HG03095 (cell line): ENCODE measurements around the gene UBE2D4.
"Not testable (repeated sequence)": the region's sequence is repeated elsewhere in the genome, so short reads cannot be mapped to it uniquely, and the experiment has no call there.

Experiments used
- ATAC-seq: cut with Tn5 transposase; IDR thresholded peaks from one replicate; pipeline ENCODE4 v1.9.1; 2021; ENCODE audit warnings: moderate library complexity; ENCODE audit not compliant: unreplicated experiment

The UBE2D4 gene

DNA sequence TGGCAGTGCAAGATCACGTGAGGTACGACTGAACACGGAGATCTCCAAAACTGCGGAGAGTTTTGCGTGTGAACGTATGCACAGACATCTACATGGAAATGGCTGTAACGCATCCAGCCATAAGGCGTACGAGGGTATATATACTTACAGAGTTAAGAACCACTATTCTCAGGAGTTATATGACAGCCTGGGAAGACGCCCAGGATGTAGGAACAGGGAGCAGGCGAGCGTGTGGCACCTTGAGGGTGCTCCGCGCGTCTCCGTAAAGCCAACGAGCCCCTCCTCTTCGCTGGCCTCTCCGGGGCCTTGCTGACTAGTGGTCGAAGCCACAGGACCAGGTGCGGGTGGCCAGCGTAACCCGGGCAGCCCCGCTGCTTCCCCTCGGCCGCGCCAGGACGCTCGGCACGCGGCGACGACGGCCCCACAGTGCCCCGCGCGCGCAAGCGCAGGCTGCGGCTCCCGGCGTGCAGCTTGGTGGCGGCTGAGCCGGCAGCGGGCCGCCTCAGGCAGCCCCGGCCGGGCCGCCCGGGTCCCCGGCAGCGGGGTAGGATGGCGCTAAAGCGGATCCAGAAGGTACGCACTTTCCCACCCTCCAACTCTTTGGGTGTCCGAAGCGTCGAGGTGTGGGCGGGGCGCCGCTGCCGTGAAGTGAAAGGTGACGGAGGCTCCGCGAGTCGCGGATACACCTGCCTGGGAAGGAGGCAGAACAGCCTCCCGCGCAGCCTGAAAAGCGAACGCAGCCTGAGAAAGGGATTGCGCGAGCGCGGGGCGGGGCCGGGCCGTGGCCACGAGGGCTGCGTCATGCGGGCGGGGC lies at the start of gene UBE2D4:
TSS of gene UBE2D4 (plus strand) at position 453 of the 814 bp plus-strand sequence. CDS start at position 550, 97 bp downstream.
- ATAC-seq, result peak; percentile 88

DNA sequence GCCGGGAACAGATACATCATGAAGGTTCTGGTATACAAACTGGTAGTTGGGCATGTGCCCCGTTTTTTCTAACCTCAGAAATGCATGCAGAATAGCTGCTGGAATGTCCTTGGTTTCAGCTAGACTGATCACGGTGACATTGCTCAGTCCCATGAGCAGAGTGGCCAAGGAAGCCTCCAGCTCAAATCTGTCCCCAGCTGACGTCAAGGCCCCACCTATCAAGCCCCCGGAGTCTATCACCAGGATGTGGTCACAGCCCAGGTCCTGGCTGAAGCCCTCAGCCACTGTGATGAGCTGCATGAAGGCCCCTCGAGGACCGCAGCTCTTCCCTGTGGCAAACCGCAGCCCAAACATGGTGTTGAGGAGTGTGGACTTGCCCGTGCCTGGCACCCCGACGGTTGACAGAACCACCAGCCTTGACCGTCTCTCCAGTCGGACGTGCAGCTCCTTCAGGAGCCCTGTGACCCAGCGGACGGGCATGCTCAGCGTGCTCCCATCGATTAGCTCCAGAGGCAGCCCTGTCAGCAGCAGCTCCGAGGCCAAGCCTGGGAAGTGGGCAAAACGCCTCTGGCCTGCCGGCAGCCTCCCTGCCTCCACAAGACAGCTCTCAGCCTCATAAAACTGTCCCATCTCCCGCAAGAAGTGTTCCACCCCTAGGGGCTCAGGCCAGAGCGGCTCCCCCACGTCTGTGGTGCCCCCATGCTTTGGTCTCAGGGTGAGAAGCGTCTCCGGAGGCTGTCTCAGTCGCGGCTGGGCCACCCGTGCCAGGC lies 49.1 kb upstream of the UBE2D4 start:
- ATAC-seq, result no peak

DNA sequence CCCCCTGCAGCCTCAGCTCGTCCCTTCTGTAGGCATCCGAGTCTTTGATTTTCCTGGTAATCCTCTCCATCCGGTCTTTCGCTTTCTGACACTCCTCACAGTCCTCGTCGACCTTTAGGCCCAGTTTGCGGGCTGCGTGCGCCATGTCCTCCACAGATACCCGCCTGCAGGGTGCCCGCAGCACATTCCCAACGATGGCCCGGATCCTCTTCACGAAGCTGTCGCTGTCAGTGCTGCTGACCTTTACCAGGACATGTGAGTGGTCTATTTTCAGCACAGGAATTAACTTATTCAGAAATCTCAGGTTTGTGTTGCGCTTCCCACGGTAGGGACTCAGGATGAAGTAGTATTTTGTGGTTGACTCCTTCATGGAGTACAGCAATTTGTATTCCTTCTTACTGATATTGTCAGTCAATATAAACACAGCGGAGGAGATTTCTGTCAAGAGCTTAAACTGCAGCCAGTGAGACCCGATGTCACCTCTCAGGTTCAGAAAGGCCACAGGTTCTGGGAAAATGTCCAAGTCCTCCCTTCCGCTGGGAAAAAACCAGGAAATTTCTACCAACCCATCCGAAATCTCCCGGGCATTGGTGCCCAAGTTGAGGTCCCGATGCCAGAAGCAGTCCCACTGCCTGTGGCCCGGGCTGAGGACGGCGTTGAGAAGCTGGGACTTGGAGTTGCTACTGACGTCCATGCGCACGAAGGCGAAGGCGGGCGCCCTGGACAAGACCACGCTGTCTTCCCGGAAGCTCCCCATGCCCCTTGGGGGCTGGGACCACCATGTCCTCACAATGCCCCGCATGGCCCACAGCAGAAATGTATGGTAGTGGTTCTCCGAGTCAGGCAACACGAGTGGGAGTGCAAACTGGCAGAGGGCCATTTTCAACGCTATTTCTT lies 48.0 kb upstream of the UBE2D4 start:
- no peak for ATAC-seq

DNA sequence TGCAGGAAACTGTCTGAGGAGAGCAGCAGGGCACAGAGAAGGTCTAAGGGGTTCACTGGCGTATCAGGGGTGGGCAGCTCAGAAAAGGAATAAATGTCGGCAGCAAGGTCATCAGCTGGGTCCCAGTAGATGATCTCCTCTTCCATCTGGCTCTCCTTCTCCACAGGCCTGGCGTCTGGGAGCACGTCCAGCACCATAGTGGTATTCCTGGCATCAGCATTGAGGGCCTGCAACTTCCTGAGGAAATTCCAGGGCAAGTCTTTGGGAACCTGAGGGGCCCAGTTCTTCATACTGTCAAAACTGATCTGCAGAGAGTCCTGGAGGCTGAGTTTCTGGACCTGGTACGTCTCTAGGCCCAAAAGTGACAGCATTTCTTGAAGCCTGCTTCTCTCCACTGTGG lies 47.4 kb upstream of the UBE2D4 start:
- no peak for ATAC-seq

- no peak for ATAC-seq
Observed at GRCh38 chr7:43879477-43879876, 46.8 kb upstream of the UBE2D4 start.

GRCh38 chr7:43880596-43880995 lies 45.6 kb upstream of the UBE2D4 start:
- ATAC-seq, result no peak

DNA sequence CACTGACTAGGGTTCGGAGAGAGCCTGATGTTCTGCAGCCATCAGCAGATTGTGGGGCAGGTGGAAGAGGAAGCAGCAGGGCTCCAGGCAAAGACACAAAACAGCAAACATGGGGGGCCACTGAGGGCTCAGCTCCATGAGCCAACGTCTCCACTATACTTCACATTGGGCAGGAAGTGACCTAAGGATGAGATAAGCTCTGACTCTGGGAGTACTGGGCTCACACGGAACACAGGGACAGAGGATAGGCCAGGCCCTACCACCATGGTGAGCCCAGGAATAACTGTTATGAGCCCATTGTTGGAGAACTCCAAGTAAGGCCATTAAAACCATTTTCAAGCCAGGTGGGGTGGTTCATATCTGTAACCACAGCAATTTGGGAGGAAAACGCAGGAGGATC lies 42.0 kb upstream of the UBE2D4 start:
- ATAC-seq, result no peak

DNA sequence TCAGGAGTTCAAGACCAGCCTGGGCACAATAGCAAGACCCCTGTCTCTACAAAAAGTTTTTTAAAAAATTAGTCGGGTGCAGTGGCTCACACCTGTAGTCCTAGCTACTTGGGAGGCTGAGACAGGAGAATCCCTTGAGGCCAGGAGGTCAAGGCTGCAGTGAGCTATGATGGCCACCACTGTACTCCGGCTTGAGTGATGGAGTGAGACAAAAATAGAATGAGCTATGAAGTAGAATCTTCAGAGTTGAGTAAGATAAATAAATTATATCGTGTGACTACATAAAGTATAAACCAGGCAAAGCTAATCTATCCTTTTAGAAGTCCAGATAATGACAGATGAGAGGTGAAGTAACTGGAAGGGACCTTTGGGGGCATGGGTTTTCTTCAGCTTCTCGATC lies 41.6 kb upstream of the UBE2D4 start:
- no peak for ATAC-seq

DNA sequence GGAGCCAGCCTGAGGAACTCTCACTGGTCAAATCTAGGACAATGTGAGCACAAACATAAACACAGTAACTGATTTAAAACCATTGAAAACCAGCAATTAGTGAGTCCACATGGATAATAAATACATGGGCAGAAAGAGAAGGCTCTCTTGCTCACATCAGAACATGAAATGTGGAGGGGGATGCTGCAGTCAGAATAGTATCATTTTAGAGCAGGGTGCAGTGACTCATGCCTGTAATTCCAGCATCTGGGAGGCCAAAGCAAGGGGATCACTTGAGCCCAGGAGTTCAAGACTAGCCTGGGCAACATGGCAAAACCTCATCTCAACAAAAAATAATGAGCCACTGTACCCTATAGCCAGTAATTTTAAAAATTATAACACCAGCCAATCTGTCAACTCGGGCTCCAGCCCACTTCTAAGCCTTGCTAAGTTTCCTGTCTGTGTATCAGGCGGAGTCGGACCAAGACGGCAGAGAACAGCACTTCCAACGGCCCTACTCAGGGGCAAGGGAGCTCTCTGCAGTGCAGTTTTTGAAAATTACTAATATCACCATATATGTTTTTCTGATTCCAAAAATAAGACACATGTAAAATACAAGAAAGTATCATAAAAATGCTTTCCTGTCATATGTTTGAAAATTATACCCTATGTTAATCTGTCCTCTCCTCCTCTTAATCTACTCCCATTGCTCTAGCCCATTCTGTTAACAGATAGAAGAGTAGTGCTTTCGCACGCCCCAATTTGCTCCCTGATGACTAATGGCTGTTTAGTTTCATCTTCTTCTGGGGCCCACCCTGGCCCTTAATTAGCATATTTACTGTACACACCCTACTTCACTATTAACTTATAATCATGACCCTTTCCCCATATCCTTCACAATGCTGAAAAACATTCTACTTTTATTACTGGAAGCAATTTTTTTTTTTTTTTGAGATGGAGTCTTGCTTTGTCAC lies 37.0 kb upstream of the UBE2D4 start:
- no peak for ATAC-seq

DNA sequence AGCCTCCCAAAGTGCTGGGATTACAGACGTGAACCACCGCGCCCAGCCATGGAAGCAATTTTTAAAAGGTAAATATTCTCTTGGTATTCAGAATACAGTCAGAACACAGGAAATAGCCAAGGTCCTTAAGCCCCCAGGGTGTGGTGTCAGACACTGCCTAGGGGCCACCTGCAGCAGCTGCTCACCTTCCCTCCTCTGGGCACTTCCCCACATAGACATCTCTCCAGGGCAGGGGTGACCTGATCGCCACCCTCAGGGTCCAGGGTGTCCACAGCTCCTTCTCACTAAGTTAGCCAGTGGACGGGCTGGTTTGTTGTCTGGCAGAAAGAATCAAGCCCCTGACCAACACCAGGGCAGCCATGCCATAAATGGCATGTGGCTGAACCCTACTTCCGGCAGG lies 35.8 kb upstream of the UBE2D4 start:
- no peak for ATAC-seq

- no peak for ATAC-seq
Observed at GRCh38 chr7:43891069-43891955, 34.9 kb upstream of the UBE2D4 start.

- no peak for ATAC-seq
Observed at GRCh38 chr7:43895847-43896415, 30.3 kb upstream of the UBE2D4 start.

DNA sequence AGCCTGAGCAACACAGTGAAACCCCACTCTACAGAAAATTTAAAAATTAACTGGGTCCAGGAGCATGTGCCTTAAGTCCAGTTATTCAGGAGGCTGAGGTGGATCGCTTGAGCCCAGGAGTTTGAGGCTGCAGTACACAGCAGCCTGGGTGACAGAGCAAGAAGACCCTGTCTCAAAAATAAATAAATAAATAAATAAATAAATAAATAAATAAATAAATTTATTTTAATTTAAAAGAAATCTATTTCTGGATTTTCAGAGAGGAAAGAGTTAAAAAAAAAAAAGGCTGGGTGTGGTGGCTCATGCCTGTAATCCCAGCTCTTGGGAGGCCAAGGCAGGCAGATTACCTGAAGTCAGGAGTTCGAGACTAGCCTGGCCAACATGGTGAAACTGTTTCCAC lies 27.7 kb upstream of the UBE2D4 start:
- ATAC-seq, result not testable (repeated sequence)

DNA sequence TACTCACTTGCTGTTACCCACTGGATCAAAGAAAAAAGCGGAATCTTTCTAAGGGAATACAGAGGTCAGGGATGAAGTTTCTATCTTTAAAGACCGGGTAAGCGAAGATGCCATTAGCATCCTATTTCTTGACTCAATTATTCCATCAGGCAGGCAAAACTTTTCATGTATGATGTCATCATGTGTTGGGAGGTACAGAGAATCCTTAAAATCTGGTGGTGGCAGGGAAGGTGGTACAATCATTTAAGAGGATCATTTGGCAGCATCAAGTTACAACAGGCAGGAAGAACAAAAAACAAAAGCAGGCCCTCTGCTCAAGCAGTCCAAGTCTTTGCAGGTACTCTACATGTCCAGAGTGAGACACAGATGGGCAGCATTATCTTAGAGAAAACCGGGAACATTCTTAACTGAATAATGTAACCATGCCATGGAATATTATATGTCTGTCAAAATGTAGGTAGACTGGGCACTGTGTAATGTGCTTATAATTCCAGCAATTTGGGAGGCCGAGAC lies 23.6 kb upstream of the UBE2D4 start:
- no peak for ATAC-seq

GRCh38 chr7:43904533-43905208 lies 21.6 kb upstream of the UBE2D4 start:
- ATAC-seq, result no peak

GRCh38 chr7:43905209-43905946 lies 20.9 kb upstream of the UBE2D4 start:
- ATAC-seq, result no peak

GRCh38 chr7:43905956-43906330 lies 20.3 kb upstream of the UBE2D4 start:
- peak; percentile 35 for ATAC-seq
